ENCODE results near the gene FGF11.

DNA sequence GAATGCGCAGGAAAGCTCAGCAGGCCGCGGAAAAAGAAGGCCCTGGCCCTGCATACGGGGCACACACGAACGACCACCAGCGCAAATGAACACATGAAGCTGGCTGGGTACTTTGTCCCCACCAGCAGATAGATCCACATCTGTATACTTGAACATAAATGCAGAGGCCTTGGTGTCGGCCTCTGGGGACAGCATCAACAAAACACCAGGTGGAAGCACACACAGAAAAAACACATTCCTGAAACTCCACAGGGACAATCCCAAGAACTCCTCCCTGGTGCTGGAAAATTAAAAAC, 40.7 kb downstream of the FGF11 start:
- TF ChIP-seq, protein P1, sequence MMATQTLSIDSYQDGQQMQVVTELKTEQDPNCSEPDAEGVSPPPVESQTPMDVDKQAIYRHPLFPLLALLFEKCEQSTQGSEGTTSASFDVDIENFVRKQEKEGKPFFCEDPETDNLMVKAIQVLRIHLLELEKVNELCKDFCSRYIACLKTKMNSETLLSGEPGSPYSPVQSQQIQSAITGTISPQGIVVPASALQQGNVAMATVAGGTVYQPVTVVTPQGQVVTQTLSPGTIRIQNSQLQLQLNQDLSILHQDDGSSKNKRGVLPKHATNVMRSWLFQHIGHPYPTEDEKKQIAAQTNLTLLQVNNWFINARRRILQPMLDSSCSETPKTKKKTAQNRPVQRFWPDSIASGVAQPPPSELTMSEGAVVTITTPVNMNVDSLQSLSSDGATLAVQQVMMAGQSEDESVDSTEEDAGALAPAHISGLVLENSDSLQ (IDR thresholded peaks at IDR 0.05): no peak
- TF ChIP-seq ARNT (IDR thresholded peaks at IDR 0.05): no peak
- no peak for TF ChIP-seq FOXK2 (IDR thresholded peaks at IDR 0.05)
- TF ChIP-seq LEF1 (IDR thresholded peaks at IDR 0.05; ENCODE audit: borderline replicate concordance): no peak
- TF ChIP-seq SP1 (IDR thresholded peaks at IDR 0.05): no peak
- no peak for TF ChIP-seq CTBP1 (IDR thresholded peaks at IDR 0.05; ENCODE audit: borderline replicate concordance)
- TF ChIP-seq L3MBTL2 (conservative IDR thresholded peaks at IDR 0.05): no peak
- no peak for TF ChIP-seq SUZ12 (IDR thresholded peaks at IDR 0.05)
- TF ChIP-seq FOXM1 (IDR thresholded peaks at IDR 0.05; ENCODE audit: borderline replicate concordance): no peak
- no peak for TF ChIP-seq ZNF384 (IDR thresholded peaks at IDR 0.05)
- no peak for TF ChIP-seq BHLHE40 (IDR thresholded peaks at IDR 0.05; ENCODE audit: borderline replicate concordance)
- TF ChIP-seq HDGF (IDR thresholded peaks at IDR 0.05; ENCODE audit: borderline replicate concordance): no peak
- TF ChIP-seq TARDBP (IDR thresholded peaks at IDR 0.05): no peak
- no peak for TF ChIP-seq NFRKB (IDR thresholded peaks at IDR 0.05)

Measured in HEK293T (cell line).